Fibroblast of skin of left quadriceps (primary cell): ENCODE results near the gene MAP2K6.
A peak's percentile ranks its signal among the peaks of the same experiment; 100 is the strongest.

Experiments
- DNase-seq, 2 experiments: peaks; one replicate each; pipeline ENCODE4 v3.0.0-alpha.2; 2013; ENCODE audit warnings: low read depth in 2 of 2

Gene MAP2K6

GRCh38 chr17:69492410-69493071 is 78.0 kb downstream of the MAP2K6 start:
- peak; percentile 84 to 86 for DNase-seq

- DNase-seq, result no peak
These were observed 81.3 kb downstream of the MAP2K6 start for GRCh38 chr17:69495787-69496186.

- no peak for DNase-seq
These were observed 82.7 kb downstream of the MAP2K6 start for GRCh38 chr17:69497161-69497560.

GRCh38 chr17:69499318-69499717 is 84.8 kb downstream of the MAP2K6 start:
- no peak for DNase-seq

DNA sequence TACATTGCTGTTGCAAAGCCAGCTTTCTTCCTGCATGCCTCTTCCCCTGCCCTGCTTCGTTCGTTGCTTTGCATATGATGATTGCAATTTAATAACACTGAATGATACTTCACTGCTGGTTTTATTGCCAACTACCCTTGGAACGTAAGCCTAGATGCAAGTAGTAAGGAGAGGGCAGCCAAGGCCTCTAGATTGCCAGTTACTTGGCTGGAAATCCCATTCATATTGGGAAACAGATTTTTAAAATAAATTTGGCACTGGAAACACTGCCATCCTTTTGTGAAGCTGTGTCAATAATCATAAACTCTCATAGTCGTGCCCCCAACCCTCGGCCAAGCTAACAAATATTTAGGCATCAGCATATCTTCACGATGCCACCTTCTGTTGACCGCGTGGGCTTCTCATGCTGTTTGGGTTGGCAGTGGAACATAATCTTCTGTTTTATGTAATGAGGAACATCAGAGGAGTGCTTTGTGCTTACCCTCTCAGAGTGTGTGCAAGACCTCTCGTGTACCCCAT is 86.5 kb downstream of the MAP2K6 start:
- DNase-seq, result no peak

DNA sequence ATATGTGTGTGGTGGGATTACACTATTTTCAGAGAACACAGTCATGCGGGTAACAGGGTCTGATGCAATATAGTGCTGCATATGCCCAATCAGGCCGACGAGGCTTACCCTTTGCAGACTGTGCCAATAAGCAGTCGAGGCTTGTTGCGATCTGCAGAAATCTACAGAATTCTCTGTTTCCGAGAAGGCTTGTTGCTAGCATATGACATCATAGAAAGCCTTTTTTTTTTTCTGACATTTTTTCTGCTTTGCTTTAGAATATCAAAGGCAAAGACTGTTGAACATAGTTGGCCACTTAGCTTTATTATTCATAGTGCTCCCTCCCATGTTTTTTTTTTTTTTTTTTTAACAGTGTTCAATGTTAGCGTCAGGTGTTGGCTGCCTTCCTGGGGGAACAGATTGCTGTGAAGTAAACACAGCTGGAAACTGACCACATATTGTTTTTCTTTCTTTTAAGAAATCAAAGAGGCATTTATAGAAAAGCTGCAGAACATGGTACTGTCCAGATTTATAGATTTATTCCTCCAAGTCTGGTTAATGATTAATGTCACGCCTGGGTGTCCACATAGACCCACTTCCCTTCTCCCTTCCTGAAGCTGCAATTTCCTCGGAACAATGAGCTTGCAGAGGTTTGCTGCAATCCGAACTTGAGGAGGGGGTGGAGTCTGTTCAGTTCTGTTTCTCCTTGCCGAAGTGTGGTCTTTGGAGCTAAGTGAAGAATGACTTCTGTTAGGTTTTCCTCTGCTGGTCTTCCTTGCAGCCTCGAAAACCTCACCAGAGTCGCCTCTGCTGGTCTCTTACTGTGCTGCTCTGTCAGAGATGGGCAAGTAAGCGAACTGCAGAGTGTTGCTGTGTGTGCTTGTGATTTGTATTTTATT is 87.3 kb downstream of the MAP2K6 start:
- DNase-seq, result peak; percentile 57 to 60

- no peak for DNase-seq
These were observed 89.2 kb downstream of the MAP2K6 start for GRCh38 chr17:69503711-69504110.

DNA sequence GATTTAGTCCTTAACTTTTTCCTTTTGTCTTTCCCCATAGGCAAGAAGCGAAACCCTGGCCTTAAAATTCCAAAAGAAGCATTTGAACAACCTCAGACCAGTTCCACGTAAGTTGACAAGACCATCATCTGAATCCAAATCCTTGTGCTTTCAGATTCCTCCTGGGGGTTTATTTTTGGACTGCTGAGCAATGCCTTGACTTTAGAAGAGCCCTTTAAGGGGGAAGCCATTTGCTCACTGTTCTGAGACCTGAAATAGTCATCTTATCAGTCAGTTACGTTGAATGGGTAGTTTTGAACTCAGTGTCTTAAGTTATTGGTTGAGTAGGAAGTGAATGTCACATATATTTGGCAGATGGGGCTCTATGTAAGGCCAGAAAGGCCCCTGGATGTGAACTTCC is 91.2 kb downstream of the MAP2K6 start:
- DNase-seq, result no peak

GRCh38 chr17:69506489-69506888 is 92.0 kb downstream of the MAP2K6 start:
- no peak for DNase-seq

DNA sequence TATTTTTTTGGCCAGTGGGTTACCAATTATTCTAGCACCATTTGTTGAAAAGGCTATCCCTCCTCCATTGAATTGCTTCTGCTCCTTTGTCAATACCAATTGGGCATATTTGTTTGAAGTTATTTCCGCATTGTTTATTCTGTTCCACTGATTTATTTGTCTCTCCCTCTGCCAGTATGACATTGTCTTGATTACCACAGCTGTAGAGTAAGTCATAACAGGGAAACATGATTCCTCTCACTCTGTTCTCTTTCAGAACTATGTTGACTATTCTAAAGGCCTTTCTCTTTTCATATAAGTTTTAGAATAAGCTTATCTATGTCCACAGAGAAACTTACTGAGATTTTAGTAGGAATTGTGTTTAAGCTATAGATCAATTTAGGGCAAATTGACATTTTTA is 94.3 kb downstream of the MAP2K6 start:
- DNase-seq, result no peak

GRCh38 chr17:69511250-69511649 is 96.8 kb downstream of the MAP2K6 start:
- no peak for DNase-seq

- no peak for DNase-seq
These were observed 98.4 kb downstream of the MAP2K6 start for GRCh38 chr17:69512946-69513345.

DNA sequence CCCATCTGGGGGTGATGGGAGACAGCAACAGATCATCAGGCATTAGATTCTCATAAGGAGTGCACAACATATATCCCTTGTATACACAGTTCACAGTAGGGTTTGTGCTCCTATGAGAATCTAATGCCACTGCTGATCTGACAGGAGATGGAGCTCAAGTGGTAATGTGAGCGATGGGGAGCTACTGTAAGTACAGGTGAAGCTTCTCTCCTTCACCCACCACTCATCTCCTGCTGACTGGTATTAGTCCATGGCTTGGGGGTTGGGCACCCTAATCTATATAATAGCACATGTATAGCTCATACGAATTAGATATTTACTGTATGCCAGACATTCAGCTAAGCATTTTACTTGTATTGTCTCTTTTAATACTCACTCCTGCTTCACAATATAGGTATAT is 101.7 kb downstream of the MAP2K6 start:
- no peak for DNase-seq

- peak; percentile 26 to 33 for DNase-seq
These were observed 102.4 kb downstream of the MAP2K6 start for GRCh38 chr17:69516911-69517310.

DNA sequence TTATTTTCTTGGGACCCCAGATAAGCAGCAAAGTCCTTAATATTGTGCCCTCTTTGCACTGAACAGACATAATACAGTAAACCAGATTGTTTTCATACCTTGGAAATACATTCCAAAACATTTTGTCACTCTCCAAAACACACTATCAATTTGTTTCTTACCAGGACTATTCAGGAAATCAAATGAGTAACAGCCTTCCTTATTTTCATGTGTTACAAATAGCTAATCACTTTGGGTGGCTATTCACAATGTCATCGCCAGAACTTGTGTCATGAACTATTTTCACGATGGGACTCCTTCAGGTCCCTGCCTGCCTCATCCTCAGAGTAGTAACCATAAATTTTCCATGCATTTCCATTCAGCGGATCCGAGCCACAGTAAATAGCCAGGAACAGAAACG is 104.5 kb downstream of the MAP2K6 start:
- DNase-seq, result no peak

DNA sequence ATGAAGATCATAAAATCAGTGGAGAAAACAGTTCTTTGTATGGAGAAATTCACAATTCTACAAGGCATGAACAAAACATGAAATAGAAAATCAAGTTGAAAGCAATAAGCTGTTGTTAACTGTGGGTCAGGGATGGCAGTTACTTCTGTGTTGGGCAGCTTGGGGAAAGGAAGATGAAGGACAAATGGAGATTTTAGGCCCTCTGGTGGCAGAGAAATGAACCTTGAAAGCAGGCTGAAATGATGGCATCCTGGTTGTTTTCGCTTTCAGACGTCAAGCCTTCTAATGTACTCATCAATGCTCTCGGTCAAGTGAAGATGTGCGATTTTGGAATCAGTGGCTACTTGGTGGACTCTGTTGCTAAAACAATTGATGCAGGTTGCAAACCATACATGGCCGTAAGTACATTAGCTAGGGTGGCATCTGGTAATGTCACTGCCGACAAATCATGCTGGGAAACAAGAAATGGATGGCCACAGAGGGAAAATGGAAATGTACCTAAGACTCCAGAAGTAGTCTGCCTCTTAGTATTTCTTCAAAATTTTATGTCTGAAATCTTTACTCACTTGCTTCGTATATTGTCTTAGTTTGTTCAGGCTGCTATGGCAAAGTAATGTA is 108.9 kb downstream of the MAP2K6 start:
- DNase-seq, result peak in 1 of 2 experiments; percentile 23

GRCh38 chr17:69524854-69525253 is 110.4 kb downstream of the MAP2K6 start:
- DNase-seq, result no peak

DNA sequence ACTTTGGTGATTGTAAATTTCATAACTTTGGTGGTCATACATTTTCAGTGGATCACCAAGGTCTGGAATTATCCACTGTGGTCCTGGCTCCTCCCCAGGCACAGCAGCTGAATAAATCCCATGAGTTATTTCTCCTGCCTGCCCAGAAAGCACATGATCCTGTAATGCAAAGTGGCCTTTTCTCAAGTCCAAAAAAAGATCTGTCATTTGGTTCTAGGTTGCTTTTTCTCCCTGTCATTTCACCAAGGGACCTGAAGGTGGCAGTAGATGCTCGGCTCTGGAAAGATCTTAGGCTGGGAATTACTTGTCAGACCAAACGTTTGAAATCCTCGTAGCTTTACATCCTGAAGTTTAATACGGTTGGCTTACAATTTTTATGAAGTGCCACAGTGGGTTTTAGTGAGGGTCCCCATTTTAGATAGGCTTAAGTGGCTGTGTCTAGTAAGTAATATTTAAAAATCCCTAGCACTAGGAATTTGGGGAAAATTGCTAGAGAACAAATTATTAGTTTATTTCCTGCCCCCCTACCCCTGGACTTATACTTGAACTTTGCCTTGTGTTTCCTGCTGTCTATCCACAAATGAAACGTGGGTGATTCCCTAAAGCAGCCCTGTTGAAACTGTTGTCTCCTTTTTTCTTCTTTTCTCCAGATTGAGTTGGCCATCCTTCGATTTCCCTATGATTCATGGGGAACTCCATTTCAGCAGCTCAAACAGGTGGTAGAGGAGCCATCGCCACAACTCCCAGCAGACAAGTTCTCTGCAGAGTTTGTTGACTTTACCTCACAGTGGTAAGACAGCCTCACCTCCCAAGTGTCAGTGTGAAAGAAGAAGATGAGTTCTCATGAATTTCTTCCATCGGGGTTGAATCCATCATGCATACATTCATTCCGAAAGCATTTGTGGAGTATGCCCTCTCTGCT is 111.7 kb downstream of the MAP2K6 start:
- peak; percentile 31 to 34 for DNase-seq

GRCh38 chr17:69528035-69528434 is 113.5 kb downstream of the MAP2K6 start:
- no peak for DNase-seq

GRCh38 chr17:69533481-69534234 is 119.2 kb downstream of the MAP2K6 start:
- no peak for DNase-seq

DNA sequence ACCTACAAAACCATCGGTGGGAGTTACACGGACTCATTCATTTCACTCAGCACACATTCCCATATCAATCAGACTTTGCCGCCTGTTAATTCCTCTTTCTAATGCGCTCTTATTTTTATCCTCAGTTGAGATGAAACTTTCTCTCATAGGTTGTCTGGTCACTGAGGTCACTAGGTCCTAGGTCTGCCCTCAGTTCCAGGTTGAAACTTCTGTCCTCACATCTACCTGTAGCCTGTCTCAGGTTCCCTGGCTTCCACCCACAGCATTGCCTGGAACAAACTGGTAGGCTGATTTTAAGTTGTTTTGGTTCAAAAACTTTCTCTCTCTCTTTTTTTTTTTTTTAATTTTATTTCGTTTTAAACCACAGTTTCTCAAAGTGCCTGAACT is 119.7 kb downstream of the MAP2K6 start:
- DNase-seq, result no peak
